Gastrocnemius medialis (tissue), 4 donors: ENCODE data around the gene TSPAN14.

Experiments
- CTCF ChIP-seq, 5 experiments: fragments of 450-650 bp in 3 of 5; fragments of 200-600 bp in 2 of 5; sonication (generic) in 2 of 5; IDR thresholded peaks in 4 of 5; conservative IDR thresholded peaks in 1 of 5; 1 replicate in 4 of 5; 2 replicates in 1 of 5; pipeline ENCODE4 v1.5.1; 2016 to 2019; ENCODE audit warnings: antibody characterized with exemption in 5 of 5, mild to moderate bottlenecking in 3 of 5, moderate library complexity in 3 of 5
- POLR2A ChIP-seq, 2 donors: fragments of 450-650 bp; IDR thresholded peaks; one replicate each; pipeline ENCODE4 v1.6.1; 2017; ENCODE audit warnings: antibody characterized with exemption in 2 of 2, mild to moderate bottlenecking in 2 of 2, moderate library complexity in 2 of 2

GRCh38 chr10:80485946-80486764 lies 32.0 kb downstream of the TSPAN14 start:
- TF ChIP-seq CTCF (IDR thresholded peaks at IDR 0.05 in 4 of 5, conservative IDR thresholded peaks at IDR 0.05 in 1 of 5), result no peak
- TF ChIP-seq POLR2A (IDR thresholded peaks at IDR 0.05), result no peak
